CD4-positive, alpha-beta T cell treated with Interleukin-15 for 1 hour (primary cell): ENCODE measurements around the gene KAT6B.

Experiments used
- DNase-seq: peaks from one replicate; pipeline ENCODE4 v3.0.0-alpha.2; 2020

The KAT6B gene

DNA sequence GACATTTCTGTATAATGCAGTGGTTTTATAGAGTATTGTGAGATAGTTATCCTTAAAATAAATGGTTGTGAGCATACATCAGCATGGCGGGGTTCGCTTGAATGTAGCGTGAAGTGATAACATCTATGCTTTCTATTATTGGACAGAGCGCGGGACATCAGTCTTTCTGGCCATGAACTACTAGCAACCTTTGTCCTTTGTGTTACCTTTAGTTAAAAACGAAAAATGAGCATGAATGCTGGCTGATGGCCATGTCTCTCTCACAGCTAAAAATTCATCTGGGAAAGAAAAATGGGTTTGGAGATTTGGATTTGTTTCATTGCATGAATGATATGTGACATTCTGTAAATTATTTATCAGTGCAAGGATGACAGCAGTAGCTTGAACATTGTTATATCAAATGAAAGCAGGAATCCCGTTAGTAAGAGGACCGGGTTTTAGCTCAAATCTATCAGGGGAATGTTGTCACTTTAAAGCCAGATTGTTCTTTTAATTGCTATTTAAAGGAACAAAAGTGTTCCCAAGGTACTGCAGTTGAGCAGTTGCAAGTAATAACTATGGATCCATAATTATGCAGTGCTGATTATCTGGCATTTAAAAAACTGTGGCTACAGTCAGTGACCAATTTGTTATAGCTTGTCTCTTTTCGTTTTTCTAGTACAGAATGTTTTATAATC lies 131.0 kb downstream of the KAT6B start:
- no peak for DNase-seq

DNA sequence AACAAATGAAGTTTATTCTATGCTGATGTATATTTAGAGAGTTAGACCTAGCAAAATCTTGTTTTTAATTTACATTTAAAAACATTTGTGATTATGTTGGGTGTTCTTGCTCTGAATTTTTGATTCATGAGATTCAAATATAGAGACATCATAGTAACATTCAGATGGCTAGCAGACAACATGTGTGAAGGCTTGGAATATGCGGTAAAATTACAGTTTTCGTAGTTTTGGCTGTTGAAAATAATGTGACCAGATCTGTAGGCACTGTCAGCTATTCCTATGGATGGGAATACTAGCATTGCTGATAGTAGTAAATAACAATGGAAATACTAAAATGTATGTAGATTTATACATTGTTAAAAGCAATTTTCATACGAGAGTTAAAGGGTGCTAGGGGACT lies 131.9 kb downstream of the KAT6B start:
- no peak for DNase-seq

- DNase-seq = no peak
Observed at GRCh38 chr10:74960670-74961069, 134.3 kb downstream of the KAT6B start.

DNA sequence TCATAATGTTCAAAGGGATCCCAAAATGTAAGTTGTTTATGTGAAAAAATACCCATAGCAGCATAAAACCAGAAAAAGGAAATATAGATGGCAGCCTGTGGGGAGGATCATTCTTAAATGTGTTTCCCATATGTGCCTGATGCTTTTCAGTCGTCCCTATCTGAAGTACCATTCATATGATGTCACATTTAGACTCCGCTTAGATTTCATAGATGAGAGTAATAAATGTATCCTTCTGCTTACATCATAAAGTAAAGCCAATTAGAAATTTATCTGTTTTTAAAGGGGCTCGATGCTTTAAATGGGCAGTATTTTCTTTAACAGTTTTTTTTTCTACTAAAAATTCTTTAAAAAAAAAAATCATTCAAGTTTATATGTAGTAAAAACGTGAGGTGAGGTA lies 136.1 kb downstream of the KAT6B start:
- no peak for DNase-seq

DNA sequence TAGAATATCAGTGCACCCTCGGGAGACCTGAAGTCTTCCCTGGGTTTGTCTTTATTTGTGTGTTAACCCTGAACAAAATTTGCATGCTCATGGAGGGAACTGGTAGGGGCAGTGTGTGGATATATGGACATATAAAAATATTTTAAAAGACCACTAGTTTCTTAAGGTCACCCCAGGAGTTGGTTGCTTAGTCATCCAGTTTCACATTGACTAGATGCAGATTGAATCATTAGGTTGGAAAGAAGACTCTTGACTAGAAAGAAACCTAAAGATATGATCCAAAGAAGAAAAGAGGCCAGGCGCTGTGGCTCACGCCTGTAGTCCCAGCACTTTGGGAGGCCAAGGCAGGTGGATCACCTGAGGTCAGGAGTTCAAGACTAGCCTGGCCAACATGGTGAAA lies 137.1 kb downstream of the KAT6B start:
- no peak for DNase-seq

- DNase-seq = no peak
Observed at GRCh38 chr10:74967911-74968666, 141.7 kb downstream of the KAT6B start.

DNA sequence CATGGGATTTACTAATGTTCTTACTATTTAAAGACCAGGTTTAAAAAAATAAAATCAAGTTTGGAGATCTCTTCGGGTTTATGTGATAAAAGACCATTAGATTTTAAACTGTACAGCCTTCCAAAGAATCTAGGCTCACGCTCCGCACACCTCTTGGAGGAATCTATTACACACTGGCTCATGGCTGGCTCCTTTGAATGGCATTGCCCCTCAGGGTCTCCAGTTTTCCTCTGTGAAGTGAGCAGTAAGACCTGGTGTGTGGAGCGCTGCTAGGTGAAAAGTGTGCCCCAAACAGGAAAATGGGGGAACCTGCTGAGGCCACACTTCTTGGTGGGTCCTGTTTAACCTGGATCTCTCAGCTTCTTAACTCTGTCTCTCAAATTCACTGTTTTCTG lies 142.3 kb downstream of the KAT6B start:
- DNase-seq = no peak

- no peak for DNase-seq
Observed at GRCh38 chr10:74969093-74969492, 142.7 kb downstream of the KAT6B start.

DNA sequence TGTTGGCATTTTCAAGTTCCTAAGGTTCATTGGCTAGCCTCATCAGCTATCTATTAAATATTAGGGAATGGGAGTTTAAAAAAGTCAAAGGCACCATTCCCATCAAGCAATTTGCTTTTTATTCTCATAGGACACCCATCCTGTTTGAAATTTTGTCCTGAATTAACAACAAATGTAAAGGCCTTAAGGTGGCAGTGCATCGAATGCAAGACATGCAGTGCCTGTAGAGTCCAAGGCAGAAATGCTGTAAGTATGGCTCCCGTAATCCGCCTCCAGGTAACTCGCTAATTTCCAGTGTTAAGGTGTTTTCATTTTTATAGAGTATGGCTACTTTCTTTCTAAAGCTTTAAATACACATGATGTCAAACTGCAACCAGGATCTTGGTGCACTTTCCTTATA lies 143.1 kb downstream of the KAT6B start:
- no peak for DNase-seq

GRCh38 chr10:74973741-74974392 lies 147.5 kb downstream of the KAT6B start:
- DNase-seq = no peak

DNA sequence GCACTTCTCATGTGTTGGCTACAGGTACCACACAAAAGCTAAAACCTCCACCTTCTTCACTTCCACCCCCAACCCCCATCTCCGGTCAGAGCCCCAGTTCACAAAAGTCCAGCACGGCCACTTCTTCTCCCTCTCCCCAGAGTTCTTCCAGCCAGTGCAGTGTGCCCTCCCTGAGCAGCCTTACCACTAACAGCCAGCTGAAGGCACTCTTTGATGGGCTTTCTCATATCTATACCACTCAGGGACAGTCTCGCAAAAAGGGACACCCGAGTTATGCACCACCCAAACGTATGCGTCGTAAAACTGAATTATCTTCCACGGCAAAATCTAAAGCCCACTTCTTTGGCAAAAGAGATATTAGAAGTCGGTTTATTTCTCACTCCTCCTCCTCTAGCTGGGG lies 149.4 kb downstream of the KAT6B start:
- no peak for DNase-seq

DNA sequence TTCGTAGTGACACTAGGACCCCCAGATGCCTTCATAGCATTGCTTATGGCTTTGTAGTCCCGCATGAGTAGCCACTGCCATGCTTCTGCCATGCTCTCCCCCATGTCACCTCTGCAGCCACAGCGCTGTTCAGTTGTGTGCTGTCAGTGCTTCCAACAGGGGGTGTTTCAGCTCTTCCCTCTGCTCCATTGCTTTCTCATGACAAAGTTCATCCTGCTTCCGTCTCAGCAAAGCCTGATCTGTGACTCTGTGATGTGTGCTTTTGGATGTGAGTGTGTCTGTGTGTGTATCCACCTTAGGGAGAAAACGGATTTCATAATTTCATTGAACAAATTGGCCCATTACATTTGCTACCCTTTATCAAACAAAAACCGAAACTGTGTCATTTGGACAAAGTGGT lies 150.2 kb downstream of the KAT6B start:
- no peak for DNase-seq

- DNase-seq = no peak
Observed at GRCh38 chr10:74977072-74977471, 150.7 kb downstream of the KAT6B start.

GRCh38 chr10:74977913-74978847 lies 151.8 kb downstream of the KAT6B start:
- peak; percentile 61 for DNase-seq

DNA sequence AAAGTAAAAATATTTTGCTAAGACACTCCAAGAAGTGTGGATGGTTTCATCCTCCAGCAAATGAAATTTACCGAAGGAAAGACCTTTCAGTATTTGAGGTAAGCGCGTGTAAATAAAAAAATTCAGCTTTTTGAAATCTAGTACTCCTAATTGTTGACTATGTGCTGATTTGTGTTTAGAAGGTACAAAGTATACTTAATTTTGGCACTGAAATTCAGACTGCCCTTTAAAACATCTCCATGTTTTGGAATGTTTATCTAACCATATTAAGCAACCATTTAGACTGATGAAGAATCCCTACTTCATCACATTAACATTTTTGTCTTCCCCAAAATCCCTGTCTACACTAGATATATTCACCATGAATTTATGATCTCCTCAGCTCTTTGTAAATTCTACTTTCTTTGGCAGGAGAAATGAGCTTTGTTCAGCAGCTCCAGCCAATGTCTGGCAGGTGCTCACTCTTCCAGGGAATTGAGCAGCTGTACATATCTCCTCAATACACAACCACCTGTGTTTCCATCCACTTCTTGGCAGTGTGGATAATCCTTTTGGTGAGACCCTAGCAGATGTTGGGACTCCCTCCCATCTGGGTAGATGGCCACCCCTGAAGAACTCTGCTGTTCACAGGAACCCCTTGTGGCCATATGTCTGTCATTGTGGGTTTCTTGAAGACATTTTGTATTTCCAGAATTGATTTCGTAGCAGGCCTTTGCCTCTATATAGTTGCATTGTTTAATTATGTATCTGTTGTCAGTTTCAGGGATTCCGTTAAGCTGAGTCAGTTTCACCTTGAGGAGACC lies 155.6 kb downstream of the KAT6B start:
- no peak for DNase-seq

- DNase-seq = no peak
Observed at GRCh38 chr10:74982634-74982982, 156.2 kb downstream of the KAT6B start.

GRCh38 chr10:74983383-74983782 lies 157.0 kb downstream of the KAT6B start:
- DNase-seq = no peak

DNA sequence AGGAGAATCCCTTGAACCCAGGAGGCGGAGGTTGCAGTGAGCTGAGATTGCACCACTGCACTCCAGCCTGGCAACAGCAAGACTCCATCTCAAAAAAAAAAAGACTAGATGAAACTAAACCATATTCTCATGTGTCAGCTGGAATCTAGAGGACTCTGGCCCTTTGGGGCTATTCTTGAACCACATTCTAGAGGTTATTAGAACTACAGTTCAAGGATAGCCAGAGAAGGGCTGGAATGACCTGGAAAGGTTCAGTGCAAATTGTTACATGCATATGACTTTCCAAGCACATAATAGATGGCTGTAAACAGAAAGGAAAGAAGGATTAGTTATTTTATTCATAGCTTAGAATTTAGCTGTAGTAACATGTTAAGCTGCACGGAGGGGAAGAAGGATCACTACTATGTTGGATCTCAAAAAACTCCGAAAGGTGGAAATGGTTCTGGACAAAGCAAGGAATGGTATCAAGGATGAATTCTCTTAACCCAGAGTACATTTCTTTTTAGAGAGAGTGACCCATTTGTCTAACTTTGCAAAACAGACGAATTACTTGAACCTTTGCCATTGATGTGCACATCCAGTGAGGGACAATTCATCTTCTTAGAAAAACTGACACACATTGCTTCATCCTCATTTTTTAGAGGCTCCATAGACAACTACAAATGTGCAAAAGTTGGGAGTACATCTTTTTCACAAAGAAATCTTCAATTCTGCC lies 161.1 kb downstream of the KAT6B start:
- no peak for DNase-seq

- no peak for DNase-seq
Observed at GRCh38 chr10:74988054-74988775, 161.8 kb downstream of the KAT6B start.

DNA sequence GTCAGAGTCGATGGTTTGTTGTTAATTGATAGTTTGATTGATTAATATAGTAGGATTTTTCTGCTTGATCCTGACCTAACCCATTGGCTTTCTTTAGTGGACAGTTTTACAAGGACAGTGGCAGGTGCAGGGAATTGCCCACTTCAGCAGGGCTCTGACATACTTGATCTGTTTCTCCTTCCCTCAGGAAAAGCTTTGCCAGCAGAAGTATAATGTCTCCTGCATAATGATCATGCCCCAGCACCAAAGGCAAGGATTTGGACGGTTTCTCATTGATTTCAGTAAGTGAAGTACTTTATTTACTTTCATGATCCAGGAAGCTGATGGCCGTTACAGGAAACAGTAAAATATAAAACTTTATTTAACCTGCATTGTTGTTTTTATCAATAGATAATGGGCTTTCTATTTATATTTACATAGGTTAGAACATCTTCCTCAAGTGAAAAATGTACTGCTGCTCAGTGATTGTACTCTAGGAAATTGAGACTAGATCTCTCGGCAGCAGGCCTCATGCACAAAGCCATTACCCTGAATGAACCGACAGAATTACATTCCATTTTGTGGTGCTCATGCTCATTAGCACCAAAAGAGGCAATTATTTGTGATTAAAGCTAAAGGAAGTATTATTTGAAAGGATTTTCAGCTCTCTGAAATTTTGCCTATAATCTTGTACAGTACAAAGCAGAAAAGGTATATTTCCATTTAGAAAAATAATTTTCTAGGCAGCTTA lies 162.6 kb downstream of the KAT6B start:
- DNase-seq = no peak
